ENCODE measurements around the gene IMPG2. TPM values are rescaled to one million over a fixed set of nuclear protein-coding genes. Genes with fewer than 3 reads are reported as not detected.

Gene IMPG2
- total and polyA plus RNA-seq, 2 experiments from 2014 or later, result 0.11 TPM; not detected in 1

DNA sequence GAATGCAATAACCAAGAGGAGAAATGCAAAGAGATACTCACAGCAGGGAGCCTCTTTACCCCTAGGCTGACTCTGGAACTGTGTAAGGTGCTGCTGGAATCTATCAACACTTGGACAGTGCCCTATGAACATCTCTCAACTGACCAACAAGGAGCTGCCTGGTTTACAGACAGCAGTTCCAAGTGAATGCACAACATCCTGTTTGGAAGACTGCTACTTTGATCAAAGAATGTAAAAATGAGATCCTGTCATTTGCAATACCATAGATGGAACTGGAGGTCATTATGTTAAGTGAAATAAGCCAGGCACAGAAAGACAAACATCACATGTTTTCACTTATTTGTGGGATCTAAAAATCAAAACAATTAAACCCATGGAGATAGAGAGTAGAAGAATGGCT is 136.3 kb downstream of the IMPG2 start:
- no peak overlapping the region for H3K4me2 ChIP-seq (ENCODE audit: unreplicated experiment)
- DNase-seq, result no peak
- TF ChIP-seq EZH2phosphoT487 (IDR thresholded peaks at IDR 0.05; ENCODE audit: insufficient read depth, low read depth) (no peak), EZH2 (IDR thresholded peaks at IDR 0.05; ENCODE audit: insufficient read depth, poor library complexity, severe bottlenecking) (no peak)

DNA sequence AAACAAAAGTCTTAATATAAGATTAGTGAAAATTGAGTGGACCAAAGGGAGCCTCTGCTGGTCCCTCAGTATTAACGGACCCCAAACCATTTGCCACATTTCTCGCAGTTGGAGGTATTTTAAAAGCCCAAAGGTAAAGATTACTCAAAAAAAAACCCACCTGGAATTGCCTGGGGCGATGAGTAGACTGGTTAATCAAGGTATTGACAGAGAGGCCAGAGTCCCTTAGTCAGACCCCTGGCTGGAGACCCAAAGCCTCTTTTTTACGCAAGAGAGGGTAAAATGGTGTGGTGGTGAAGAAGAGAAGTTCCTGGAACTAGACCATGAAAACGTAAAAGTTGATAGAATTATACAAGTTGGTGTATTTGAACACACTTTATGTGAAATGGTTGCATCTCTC is 137.2 kb downstream of the IMPG2 start:
- no peak overlapping the region for H3K4me2 ChIP-seq (ENCODE audit: unreplicated experiment)
- H3K9me2 ChIP-seq (ENCODE audit: insufficient read depth), result no peaks in the 10 kb centered on the region
- no peaks in the 10 kb centered on the region for H3K79me2 ChIP-seq (ENCODE audit: insufficient read depth)
- no peak overlapping the region for H3K4me3 ChIP-seq
- no peak overlapping the region for H2AFZ ChIP-seq
- H4K20me1 ChIP-seq (ENCODE audit: insufficient read depth), result no peaks in the 10 kb centered on the region
- no peaks in the 10 kb centered on the region for H3K9me3 ChIP-seq (ENCODE audit: low read depth)
- DNase-seq, result no peak
- H3K9ac ChIP-seq, result no peak overlapping the region
- H3K27me3 ChIP-seq (replicated peaks; ENCODE audit: insufficient read depth), result no peaks in the 10 kb centered on the region
- no peaks in the 10 kb centered on the region for H3F3A ChIP-seq (ENCODE audit: insufficient read depth)
- 92 to 93% methylated on average over 5 of the region's 5 CpGs for WGBS, 2 experiments (ENCODE audit: low coverage in 1 of 2, low lambda C conversion rate in 2 of 2, missing lambda C conversion rate in 2 of 2)
- H3K27ac ChIP-seq, result no peak overlapping the region
- peaks cover 5% of the 10 kb centered on the region for H3K4me1 ChIP-seq (ENCODE audit: insufficient read depth)
- in situ Hi-C loops (cut with MboI), result loop anchor here (10.0 to 25.0 kb wide), 2 partner anchors 288 to 421 kb away; no protein-coding TSS in a partner anchor
- H3K36me3 ChIP-seq (ENCODE audit: low read depth), result no peaks in the 10 kb centered on the region
- no peak for TF ChIP-seq EZH2 (IDR thresholded peaks at IDR 0.05; ENCODE audit: insufficient read depth, poor library complexity, severe bottlenecking)
- TF ChIP-seq EZH2phosphoT487 (IDR thresholded peaks at IDR 0.05; ENCODE audit: insufficient read depth, low read depth), result no peak

More for the DNA sequence above, 136.3 kb downstream of the IMPG2 start:
- Histone ChIP-seq H3K27ac (no peak overlapping the region), H3K9ac (no peak overlapping the region), H3K4me3 (no peak overlapping the region), H3K4me1 (ENCODE audit: insufficient read depth) (peaks cover 5% of the 10 kb centered on the region), H3K9me3 (ENCODE audit: low read depth) (no peaks in the 10 kb centered on the region), H4K20me1 (ENCODE audit: insufficient read depth) (no peaks in the 10 kb centered on the region), H3K79me2 (ENCODE audit: insufficient read depth) (no peaks in the 10 kb centered on the region), H3K27me3 (replicated peaks; ENCODE audit: insufficient read depth) (no peaks in the 10 kb centered on the region), H3K36me3 (ENCODE audit: low read depth) (no peaks in the 10 kb centered on the region), H2AFZ (no peak overlapping the region), H3K9me2 (ENCODE audit: insufficient read depth) (no peaks in the 10 kb centered on the region), H3F3A (ENCODE audit: insufficient read depth) (no peaks in the 10 kb centered on the region)
- in situ Hi-C loops (cut with MboI), result loop anchor here (10.0 to 25.0 kb wide), 2 partner anchors 289 to 422 kb away; no protein-coding TSS in a partner anchor

DNA sequence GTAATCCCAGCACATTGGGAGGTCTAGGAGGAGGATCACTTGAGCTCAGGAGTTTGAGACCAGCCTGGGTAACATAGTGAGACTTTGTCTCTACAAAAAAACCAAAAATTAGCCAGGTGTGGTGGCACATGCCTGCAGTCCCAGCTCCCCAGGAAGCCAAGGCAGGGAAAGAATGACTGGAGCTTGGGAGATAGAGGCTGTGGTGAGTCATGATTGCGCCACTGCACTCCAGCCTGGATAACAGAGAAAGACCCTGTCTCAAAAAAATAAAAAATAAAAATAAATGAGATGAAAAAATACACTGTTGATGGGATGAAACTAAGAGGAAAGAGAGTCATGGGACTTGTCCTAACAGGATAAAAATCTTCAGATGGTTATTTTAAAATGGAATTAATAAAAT is 137.6 kb downstream of the IMPG2 start:
- Histone ChIP-seq H3F3A (ENCODE audit: insufficient read depth) (no peaks in the 10 kb centered on the region), H3K4me3 (no peak overlapping the region), H3K4me2 (ENCODE audit: unreplicated experiment) (no peak overlapping the region), H3K9ac (no peak overlapping the region), H3K9me2 (ENCODE audit: insufficient read depth) (no peaks in the 10 kb centered on the region), H3K79me2 (ENCODE audit: insufficient read depth) (no peaks in the 10 kb centered on the region), H3K9me3 (ENCODE audit: low read depth) (no peaks in the 10 kb centered on the region), H3K36me3 (ENCODE audit: low read depth) (no peaks in the 10 kb centered on the region), H4K20me1 (ENCODE audit: insufficient read depth) (no peaks in the 10 kb centered on the region), H3K27ac (no peak overlapping the region), H3K27me3 (replicated peaks; ENCODE audit: insufficient read depth) (no peaks in the 10 kb centered on the region), H2AFZ (no peak overlapping the region), H3K4me1 (ENCODE audit: insufficient read depth) (peaks cover 5% of the 10 kb centered on the region)
- 93 to 100% methylated on average over 1 of the region's 1 CpG for WGBS, 2 experiments (ENCODE audit: low coverage in 1 of 2, low lambda C conversion rate in 2 of 2, missing lambda C conversion rate in 2 of 2)
- in situ Hi-C loops (cut with MboI), result loop anchor here (10.0 to 25.0 kb wide), 2 partner anchors 288 to 420 kb away; no protein-coding TSS in a partner anchor
- DNase-seq, result peak; percentile 48
- no peak for TF ChIP-seq EZH2phosphoT487 (IDR thresholded peaks at IDR 0.05; ENCODE audit: insufficient read depth, low read depth)
- TF ChIP-seq EZH2 (IDR thresholded peaks at IDR 0.05; ENCODE audit: insufficient read depth, poor library complexity, severe bottlenecking), result no peak

- Histone ChIP-seq H3K4me2 (ENCODE audit: unreplicated experiment) (no peak overlapping the region), H3K36me3 (ENCODE audit: low read depth) (no peaks in the 10 kb centered on the region), H3K79me2 (ENCODE audit: insufficient read depth) (no peaks in the 10 kb centered on the region), H3K9me3 (ENCODE audit: low read depth) (no peaks in the 10 kb centered on the region), H2AFZ (no peak overlapping the region), H3K4me1 (ENCODE audit: insufficient read depth) (peaks cover 5% of the 10 kb centered on the region), H3K9me2 (ENCODE audit: insufficient read depth) (no peaks in the 10 kb centered on the region), H3K27me3 (replicated peaks; ENCODE audit: insufficient read depth) (no peaks in the 10 kb centered on the region), H3K27ac (no peak overlapping the region), H4K20me1 (ENCODE audit: insufficient read depth) (no peaks in the 10 kb centered on the region), H3K9ac (no peak overlapping the region), H3F3A (ENCODE audit: insufficient read depth) (no peaks in the 10 kb centered on the region), H3K4me3 (no peak overlapping the region)
- TF ChIP-seq EZH2 (IDR thresholded peaks at IDR 0.05; ENCODE audit: insufficient read depth, poor library complexity, severe bottlenecking) (no peak), EZH2phosphoT487 (IDR thresholded peaks at IDR 0.05; ENCODE audit: insufficient read depth, low read depth) (no peak)
- DNase-seq, result no peak
- in situ Hi-C loops (cut with MboI), result loop anchor here (10.0 to 25.0 kb wide), 2 partner anchors 287 to 420 kb away; no protein-coding TSS in a partner anchor
These were observed 138.6 kb downstream of the IMPG2 start for GRCh38 chr3:101181801-101182200.

- Histone ChIP-seq H3K9me2 (ENCODE audit: insufficient read depth) (no peaks in the 10 kb centered on the region), H3K36me3 (ENCODE audit: low read depth) (no peaks in the 10 kb centered on the region), H3K79me2 (ENCODE audit: insufficient read depth) (no peaks in the 10 kb centered on the region), H3K4me3 (no peak overlapping the region), H3K27me3 (replicated peaks; ENCODE audit: insufficient read depth) (no peaks in the 10 kb centered on the region), H3K27ac (peak overlapping the region; percentile 26; the same call in 1 of the 2 replicates), H3K4me2 (ENCODE audit: unreplicated experiment) (peak overlapping the region; percentile 23), H3K4me1 (ENCODE audit: insufficient read depth) (peaks cover 5% of the 10 kb centered on the region), H3K9ac (no peak overlapping the region), H4K20me1 (ENCODE audit: insufficient read depth) (no peaks in the 10 kb centered on the region), H3K9me3 (ENCODE audit: low read depth) (no peaks in the 10 kb centered on the region), H2AFZ (peak overlapping the region; percentile 18), H3F3A (ENCODE audit: insufficient read depth) (no peaks in the 10 kb centered on the region)
- no peak for TF ChIP-seq EZH2 (IDR thresholded peaks at IDR 0.05; ENCODE audit: insufficient read depth, poor library complexity, severe bottlenecking)
- no peak for TF ChIP-seq EZH2phosphoT487 (IDR thresholded peaks at IDR 0.05; ENCODE audit: insufficient read depth, low read depth)
- in situ Hi-C loops (cut with MboI), result loop anchor here (10.0 to 25.0 kb wide), 2 partner anchors 285 to 417 kb away; no protein-coding TSS in a partner anchor
- DNase-seq, result peak; percentile 80
- 2 to 4% methylated on average over 3 of the region's 3 CpGs for WGBS, 2 experiments (ENCODE audit: low coverage in 1 of 2, low lambda C conversion rate in 2 of 2, missing lambda C conversion rate in 2 of 2)
These were observed 140.7 kb downstream of the IMPG2 start for GRCh38 chr3:101179637-101180036.

All from GM23248 (cell line).